Uterus (tissue), 2 donors: ENCODE results near the gene GRAMD2B.

Experiments
- CTCF ChIP-seq, 4 experiments: fragments of 200-600 bp in 2 of 4; fragments of 450-650 bp in 2 of 4; sonication (generic) in 2 of 4; IDR thresholded peaks; one replicate each; pipeline ENCODE4 v1.5.1; 2016 to 2019; ENCODE audit warnings: antibody characterized with exemption in 4 of 4, mild to moderate bottlenecking in 2 of 4, moderate library complexity in 1 of 4
- POLR2A ChIP-seq, 2 donors: fragments of 450-650 bp; IDR thresholded peaks; one replicate each; pipeline ENCODE4 v1.6.1; 2016; ENCODE audit warnings: antibody characterized with exemption in 2 of 2, mild to moderate bottlenecking in 1 of 2, moderate library complexity in 1 of 2

- TF ChIP-seq CTCF (IDR thresholded peaks at IDR 0.05): no peak
- TF ChIP-seq POLR2A (IDR thresholded peaks at IDR 0.05): no peak
Observed at GRCh38 chr5:126402621-126403555, 20.3 kb upstream of the GRAMD2B start.
